ENCODE results near the gene CCDC74A.
"Not testable (repeated sequence)": the region's sequence is repeated elsewhere in the genome, so short reads cannot be mapped to it uniquely, and the experiment has no call there.

CCDC74A gene

GRCh38 chr2:131534965-131535364 lies 7.3 kb downstream of the CCDC74A start:
- not testable (repeated sequence) for H3K4me3 ChIP-seq (ENCODE audit: low read length); H3K4me1 ChIP-seq (ENCODE audit: low read length); H4K20me1 ChIP-seq (ENCODE audit: insufficient read depth, low read length); H2AFZ ChIP-seq (ENCODE audit: low read depth, low read length); H3K27ac ChIP-seq (ENCODE audit: low read length); H3K36me3 ChIP-seq (replicated peaks; ENCODE audit: low read depth, low read length); H3K9ac ChIP-seq (ENCODE audit: low read length); H3K27me3 ChIP-seq (ENCODE audit: low read depth, low read length); H3K79me2 ChIP-seq (ENCODE audit: low read length); H3K9me3 ChIP-seq (ENCODE audit: insufficient read depth, low read length); H3K4me2 ChIP-seq (ENCODE audit: low read length)

- TF ChIP-seq CTCF (IDR thresholded peaks at IDR 0.05; ENCODE audit: low read depth, low read length) (no peak), EZH2phosphoT487 (IDR thresholded peaks at IDR 0.05; ENCODE audit: low read depth) (no peak)
- Histone ChIP-seq H2AFZ (ENCODE audit: low read depth, low read length) (no peak overlapping the region), H3K9ac (ENCODE audit: low read length) (no peak overlapping the region), H3K27me3 (ENCODE audit: low read depth, low read length) (no peaks in the 10 kb centered on the region), H3K4me1 (ENCODE audit: low read length) (no peaks in the 10 kb centered on the region), H4K20me1 (ENCODE audit: insufficient read depth, low read length) (no peaks in the 10 kb centered on the region), H3K79me2 (ENCODE audit: low read length) (no peaks in the 10 kb centered on the region), H3K36me3 (replicated peaks; ENCODE audit: low read depth, low read length) (no peaks in the 10 kb centered on the region), H3K9me3 (ENCODE audit: insufficient read depth, low read length) (no peaks in the 10 kb centered on the region), H3K4me2 (ENCODE audit: low read length) (no peak overlapping the region), H3K27ac (ENCODE audit: low read length) (no peak overlapping the region), H3K4me3 (ENCODE audit: low read length) (no peak overlapping the region)
Measured at GRCh38 chr2:131535526-131535925, 7.8 kb downstream of the CCDC74A start.

GRCh38 chr2:131535951-131536826 lies 8.5 kb downstream of the CCDC74A start:
- H3K9me3 ChIP-seq (ENCODE audit: insufficient read depth, low read length); H3K4me3 ChIP-seq (ENCODE audit: low read length); H3K79me2 ChIP-seq (ENCODE audit: low read length); H3K27me3 ChIP-seq (ENCODE audit: low read depth, low read length); H3K4me2 ChIP-seq (ENCODE audit: low read length); H3K27ac ChIP-seq (ENCODE audit: low read length); H3K36me3 ChIP-seq (replicated peaks; ENCODE audit: low read depth, low read length); H3K4me1 ChIP-seq (ENCODE audit: low read length); H2AFZ ChIP-seq (ENCODE audit: low read depth, low read length); H4K20me1 ChIP-seq (ENCODE audit: insufficient read depth, low read length); H3K9ac ChIP-seq (ENCODE audit: low read length): not testable (repeated sequence)

- H3K4me1 ChIP-seq (ENCODE audit: low read length); H3K9me3 ChIP-seq (ENCODE audit: insufficient read depth, low read length); H3K79me2 ChIP-seq (ENCODE audit: low read length): not testable (repeated sequence)
Measured at GRCh38 chr2:131536841-131537240, 9.2 kb downstream of the CCDC74A start.

GRCh38 chr2:131538856-131539255 lies 11.2 kb downstream of the CCDC74A start:
- H3K4me2 ChIP-seq (ENCODE audit: low read length); H2AFZ ChIP-seq (ENCODE audit: low read depth, low read length); H3K36me3 ChIP-seq (replicated peaks; ENCODE audit: low read depth, low read length); H3K27ac ChIP-seq (ENCODE audit: low read length); H4K20me1 ChIP-seq (ENCODE audit: insufficient read depth, low read length); H3K79me2 ChIP-seq (ENCODE audit: low read length); H3K4me1 ChIP-seq (ENCODE audit: low read length); H3K9me3 ChIP-seq (ENCODE audit: insufficient read depth, low read length); H3K4me3 ChIP-seq (ENCODE audit: low read length); H3K9ac ChIP-seq (ENCODE audit: low read length); H3K27me3 ChIP-seq (ENCODE audit: low read depth, low read length): not testable (repeated sequence)

More at GRCh38 chr2:131536841-131537240, 9.2 kb downstream of the CCDC74A start:
- H3K27ac ChIP-seq (ENCODE audit: low read length); H3K27me3 ChIP-seq (ENCODE audit: low read depth, low read length); H3K9ac ChIP-seq (ENCODE audit: low read length); H4K20me1 ChIP-seq (ENCODE audit: insufficient read depth, low read length); H3K4me3 ChIP-seq (ENCODE audit: low read length); H3K36me3 ChIP-seq (replicated peaks; ENCODE audit: low read depth, low read length); H3K4me2 ChIP-seq (ENCODE audit: low read length); H2AFZ ChIP-seq (ENCODE audit: low read depth, low read length): not testable (repeated sequence)
